GM12878 (cell line): ENCODE results near the gene ANKFY1. TPM values are rescaled to one million over a fixed set of nuclear protein-coding genes. Genes with fewer than 3 reads are reported as not detected.

Source experiments
- ATAC-seq: fragments of 200-7000 bp; cut with Tn5 transposase; 3 replicates; pipeline ENCODE4 v1.9.1; 2020; ENCODE audit warnings: mild to moderate bottlenecking, moderate library complexity
- BruUV-seq: library from RNA; stranded (reverse); fragments of 400-500 nt; replicated peaks from 2 replicates; lab custom pipeline; 2021; lab: Mats Ljungman, UMichigan
- CTCF ChIA-PET: fragments of 300-600 bp; sonication (Branson Sonifier 250); formaldehyde crosslinking; extraction: SDS; loops from one replicate; lab custom pipeline; 2021; ENCODE audit warnings: inconsistent platforms; lab: Yijun Ruan, JAX
- POLR2A ChIA-PET: fragments of 350-600 bp; formaldehyde crosslinking; extraction: SDS; loops from one replicate; lab custom pipeline; 2021; ENCODE audit warnings: inconsistent platforms; lab: Charles Lee
- RAD21 ChIA-PET: fragments of 300-600 bp; sonication (Branson Sonifier 250); formaldehyde crosslinking; loops from one replicate; lab custom pipeline; 2023; ENCODE audit warnings: antibody characterized with exemption; ENCODE audit not compliant: unreplicated experiment; lab: Charles Lee
- SMC1A ChIA-PET: fragments of 300-600 bp; sonication (Branson Sonifier 250); formaldehyde crosslinking; loops from one replicate; lab custom pipeline; 2023; ENCODE audit not compliant: unreplicated experiment, uncharacterized antibody; lab: Charles Lee
- DNase-seq: peaks from one replicate; pipeline ENCODE4 v3.0.0-alpha.2; 2011; ENCODE audit warnings: low read depth, low spot score
- FAIRE-seq: peaks from 3 replicates; lab custom pipeline; 2011; peaks lifted over from hg19 to GRCh38; lab: Jason Lieb, UNC
- H2AFZ ChIP-seq: 2 replicates; pipeline ENCODE4 v1.6.0; 2011; ENCODE audit warnings: low read depth, low read length, control low read depth; ENCODE audit not compliant: control insufficient read depth
- H3K27ac ChIP-seq: 2 replicates; pipeline ENCODE4 v1.5.1; 2011; ENCODE audit warnings: control low read depth; ENCODE audit not compliant: control insufficient read depth, insufficient read depth
- H3K27me3 ChIP-seq, 2 experiments: replicated peaks in 1 of 2; 2 replicates each; pipeline versions ENCODE4 v1.6.0 to v1.6.1; 2011; ENCODE audit warnings: low read length in 1 of 2; ENCODE audit not compliant: control insufficient read depth in 2 of 2, insufficient read depth in 2 of 2
- H3K36me3 ChIP-seq, 2 experiments: 2 replicates each; pipeline ENCODE4 v1.5.1; 2011; ENCODE audit warnings: low read length in 1 of 2; ENCODE audit not compliant: control insufficient read depth in 2 of 2, insufficient read depth in 2 of 2
- H3K4me1 ChIP-seq: 2 replicates; pipeline ENCODE4 v1.6.1; 2011; ENCODE audit warnings: mild to moderate bottlenecking, low read length, moderate library complexity, mixed read lengths; ENCODE audit not compliant: control insufficient read depth, insufficient read depth
- H3K4me2 ChIP-seq: 2 replicates; pipeline ENCODE4 v1.6.0; 2011; ENCODE audit warnings: control low read depth; ENCODE audit not compliant: control insufficient read depth, insufficient read depth
- H3K4me3 ChIP-seq: fragments of 200-600 bp; sonication (generic); 2 replicates; pipeline ENCODE4 v1.5.1; 2016
- H3K79me2 ChIP-seq: 2 replicates; pipeline ENCODE4 v1.6.0; 2011; ENCODE audit warnings: low read length; ENCODE audit not compliant: control insufficient read depth, insufficient read depth
- H3K9ac ChIP-seq: 2 replicates; pipeline ENCODE4 v1.8.0; 2011; ENCODE audit warnings: low read length, control low read depth, mixed read lengths; ENCODE audit not compliant: control insufficient read depth, insufficient read depth
- H3K9me3 ChIP-seq: replicated peaks from 3 replicates; pipeline ENCODE4 v1.5.1; 2011; ENCODE audit warnings: mild to moderate bottlenecking, low read length; ENCODE audit not compliant: control insufficient read depth, insufficient read depth
- H4K20me1 ChIP-seq: 2 replicates; pipeline ENCODE4 v1.6.0; 2011; ENCODE audit not compliant: control insufficient read depth, insufficient read depth
- E2F4 ChIP-seq: IDR thresholded peaks from 2 replicates; pipeline ENCODE4 v1.6.1; 2012; ENCODE audit warnings: low read depth, low read length, improper control_type of control experiment
- FOXK2 ChIP-seq: fragments of 450-650 bp; IDR thresholded peaks from 2 replicates; pipeline ENCODE4 v1.6.1; 2017; ENCODE audit warnings: mild to moderate bottlenecking, moderate library complexity
- HDGF ChIP-seq: fragments of 450-650 bp; IDR thresholded peaks from 2 replicates; pipeline ENCODE4 v1.6.1; 2016; ENCODE audit warnings: antibody characterized with exemption
- IKZF1 ChIP-seq: fragments of 450-650 bp; conservative IDR thresholded peaks from 2 replicates; pipeline ENCODE4 v1.6.1; 2017; ENCODE audit warnings: antibody characterized with exemption, mild to moderate bottlenecking
- MYC ChIP-seq: IDR thresholded peaks from 2 replicates; pipeline ENCODE4 v1.6.1; 2011; ENCODE audit warnings: mild to moderate bottlenecking, low read length, moderate library complexity, inconsistent platforms; ENCODE audit not compliant: insufficient read depth, insufficient replicate concordance, insufficient read length, severe bottlenecking
- PKNOX1 ChIP-seq: fragments of 450-650 bp; IDR thresholded peaks from 2 replicates; pipeline ENCODE4 v1.6.1; 2016; ENCODE audit warnings: mild to moderate bottlenecking
- RBBP5 ChIP-seq: fragments of 200-600 bp; sonication (generic); conservative IDR thresholded peaks from 2 replicates; pipeline ENCODE4 v1.6.1; 2016
- SMC3 ChIP-seq: IDR thresholded peaks from 2 replicates; pipeline ENCODE4 v1.6.1; 2011; ENCODE audit warnings: low read length, improper control_type of control experiment, borderline replicate concordance
- SREBF1 ChIP-seq: IDR thresholded peaks from 2 replicates; pipeline ENCODE4 v1.6.1; 2012; ENCODE audit warnings: mild to moderate bottlenecking, low read length
- ZNF274 ChIP-seq: IDR thresholded peaks from one replicate; pipeline ENCODE4 v1.8.0; 2011; ENCODE audit not compliant: insufficient read length, insufficient read depth
- ZNF622 ChIP-seq: fragments of 450-650 bp; IDR thresholded peaks from 2 replicates; pipeline ENCODE4 v1.6.1; 2017; ENCODE audit warnings: mild to moderate bottlenecking, inconsistent platforms
- WGBS: methylation state at CpG from one replicate; pipeline ENCODE4 v1.1.6; 2016; ENCODE audit warnings: low lambda C conversion rate; ENCODE audit not compliant: insufficient replicate concordance, insufficient coverage; ENCODE audit errors: missing lambda C conversion rate; 5-methylcytosine and 5-hydroxymethylcytosine counted together
- in situ Hi-C: fragments of 300-500 bp; cut with MboI; formaldehyde crosslinking; loops from 9 replicates; pipeline ENCODE4 v1.14.3; 2018; ENCODE audit warnings: mixed read lengths
- intact Hi-C: fragments of 100-400 bp; cut with micrococcal nuclease; formaldehyde crosslinking; loops from one replicate; pipeline ENCODE4 v1.14.2; 2022; ENCODE audit not compliant: unreplicated experiment
- polyA plus RNA-seq, 11 experiments: library from polyadenylated mRNA; depleted of rRNA in 4 of 11; unstranded in 6 of 11; stranded (reverse) in 5 of 11; fragments of >200 nt; fragmentation: Nextera tagmentation in 4 of 11; fragmentation: Illumina TruSeq in 1 of 11; extraction: Ambion mirVana in 4 of 11; extraction: Trizol in 1 of 11; gene quantifications; 1 replicate in 1 of 11; 2 replicates in 10 of 11; pipeline versions ENCODE4 v1.2.1 to v1.2.3, GENCODE V29; 2011 to 2016; ENCODE audit warnings: inconsistent platforms in 2 of 11, missing spikeins in 2 of 11, low read depth in 1 of 11
- total RNA-seq, 4 experiments: library from RNA; depleted of rRNA in 3 of 4; stranded (reverse); fragments of >200 nt in 3 of 4; fragmentation: Illumina TruSeq in 1 of 4; extraction: Trizol in 1 of 4; gene quantifications; 2 replicates each; pipeline versions ENCODE4 v1.2.1 to v1.2.3, GENCODE V29; 2013 to 2021
- TF ChIP-seq, protein P1 (sequence below): fragments of 150-350 bp; IDR thresholded peaks from 2 replicates; pipeline ENCODE4 v1.6.1; 2014; ENCODE audit warnings: mild to moderate bottlenecking, low read depth, low read length

The ANKFY1 gene
- total and polyA plus RNA-seq, 10 of the 15 experiments (the other 5 are each of a cell fraction or from before 2014, with no cell fraction given) = 3.0 to 27.7 (median 16.4) TPM

DNA sequence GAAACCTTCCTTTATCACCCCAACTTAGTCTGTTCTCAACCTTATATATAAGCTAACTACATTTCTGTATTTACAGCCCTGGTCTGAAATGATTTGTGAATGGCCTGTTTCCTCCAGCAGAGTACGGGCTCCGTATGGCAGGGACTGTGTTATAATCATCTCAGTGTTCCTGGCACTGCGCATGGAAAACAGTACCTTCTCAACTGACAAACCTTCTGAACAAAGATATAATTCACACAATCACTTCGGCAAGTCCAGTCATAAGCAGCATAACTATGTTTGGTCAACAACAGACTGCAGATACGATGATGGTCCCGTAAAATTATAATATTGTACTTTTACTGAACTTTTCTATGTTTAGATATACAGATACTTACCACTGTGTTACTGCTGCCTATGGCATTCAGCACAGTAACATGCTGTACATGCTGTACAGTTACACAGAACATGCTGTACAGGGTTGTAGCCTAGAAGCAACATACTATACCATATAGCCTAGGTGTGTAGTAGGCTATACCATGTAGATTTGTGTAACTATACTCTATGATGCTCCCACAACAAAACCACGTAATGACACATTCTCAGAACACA lies 30.0 kb downstream of the ANKFY1 start:
- intact Hi-C loops = no loop called here
- no peaks in the 10 kb centered on the region for H3K4me1 ChIP-seq
- ChIA-PET SMC1A (interaction anchor here (0.8 to 1.5 kb wide), 4 partner anchors 16 to 182 kb away, joined by 3 to 5 read pairs (median 4); no protein-coding TSS in a partner anchor), RAD21 (interaction anchor here (1.0 kb wide), 1 partner anchor 18 kb away, joined by 3 read pairs; no protein-coding TSS in a partner anchor), POLR2A (interaction anchor here (0.6 kb wide), 1 partner anchor 1190 kb away, joined by 6 read pairs; no protein-coding TSS in a partner anchor), CTCF (interaction anchor here (1.5 kb wide), 1 partner anchor 18 kb away, joined by 13 read pairs; no protein-coding TSS in a partner anchor)
- TF ChIP-seq IKZF1 = no peak
- peaks cover 1 to 31% of the 10 kb centered on the region in 2 experiments; a peak in 3 of 4 replicates for H3K36me3 ChIP-seq
- H3K27me3 ChIP-seq = no peaks in the 10 kb centered on the region
- FAIRE-seq (no peak), ATAC-seq (no peak), DNase-seq (no peak)
- H3K4me2 ChIP-seq = no peak overlapping the region
- H3K9me3 ChIP-seq = no peaks in the 10 kb centered on the region
- no TSS peak for BruUV-seq
- WGBS = 98% methylated on average over 7 of the region's 7 CpGs
- no peaks in the 10 kb centered on the region for H3K79me2 ChIP-seq
- H2AFZ ChIP-seq = no peak overlapping the region
- no peak overlapping the region for H3K9ac ChIP-seq
- H4K20me1 ChIP-seq = no peaks in the 10 kb centered on the region
- in situ Hi-C loops = no loop called here
- H3K27ac ChIP-seq = no peak overlapping the region
- H3K4me3 ChIP-seq = no peak overlapping the region

- in situ Hi-C loops = no loop called here
- ChIA-PET CTCF (interaction anchor here (0.9 to 1.5 kb wide), 4 partner anchors 17 to 181 kb away, joined by 3 to 13 read pairs (median 4); no protein-coding TSS in a partner anchor), SMC1A (interaction anchor here (1.2 to 1.3 kb wide), 2 partner anchors 16 to 184 kb away, joined by 3 to 4 read pairs; no protein-coding TSS in a partner anchor), RAD21 (no interaction called here), POLR2A (interaction anchor here (1.1 kb wide), 1 partner anchor 134 kb away, joined by 3 read pairs; no protein-coding TSS in a partner anchor)
- Histone ChIP-seq H2AFZ (no peak overlapping the region), H3K4me2 (no peak overlapping the region), H3K36me3 (peaks cover 1 to 33% of the 10 kb centered on the region in 2 experiments; a peak in 3 of 4 replicates), H3K4me3 (no peak overlapping the region), H4K20me1 (no peaks in the 10 kb centered on the region), H3K27ac (no peak overlapping the region), H3K9ac (no peak overlapping the region), H3K27me3 (no peaks in the 10 kb centered on the region), H3K79me2 (no peaks in the 10 kb centered on the region), H3K9me3 (no peaks in the 10 kb centered on the region), H3K4me1 (no peaks in the 10 kb centered on the region)
- intact Hi-C loops = no loop called here
- DNase-seq (no peak), ATAC-seq (no peak), FAIRE-seq (no peak)
- WGBS = 80% methylated on average over 4 of the region's 4 CpGs
- BruUV-seq = no TSS peak
- TF ChIP-seq, protein P1, sequence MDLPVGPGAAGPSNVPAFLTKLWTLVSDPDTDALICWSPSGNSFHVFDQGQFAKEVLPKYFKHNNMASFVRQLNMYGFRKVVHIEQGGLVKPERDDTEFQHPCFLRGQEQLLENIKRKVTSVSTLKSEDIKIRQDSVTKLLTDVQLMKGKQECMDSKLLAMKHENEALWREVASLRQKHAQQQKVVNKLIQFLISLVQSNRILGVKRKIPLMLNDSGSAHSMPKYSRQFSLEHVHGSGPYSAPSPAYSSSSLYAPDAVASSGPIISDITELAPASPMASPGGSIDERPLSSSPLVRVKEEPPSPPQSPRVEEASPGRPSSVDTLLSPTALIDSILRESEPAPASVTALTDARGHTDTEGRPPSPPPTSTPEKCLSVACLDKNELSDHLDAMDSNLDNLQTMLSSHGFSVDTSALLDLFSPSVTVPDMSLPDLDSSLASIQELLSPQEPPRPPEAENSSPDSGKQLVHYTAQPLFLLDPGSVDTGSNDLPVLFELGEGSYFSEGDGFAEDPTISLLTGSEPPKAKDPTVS = no peak
- TF ChIP-seq SMC3 (no peak), ZNF622 (no peak), HDGF (no peak), RBBP5 (no peak), MYC (no peak), SREBF1 (no peak), FOXK2 (no peak), E2F4 (no peak), ZNF274 (no peak), PKNOX1 (no peak)
Observed at GRCh38 chr17:4232168-4232813, 31.5 kb downstream of the ANKFY1 start.
